Epithelial cell of proximal tubule (primary cell): ENCODE results near the gene ZC3H15. TPM values are rescaled to one million over a fixed set of nuclear protein-coding genes. Genes with fewer than 3 reads are reported as not detected.

ENCODE experiments used
- DNase-seq: peaks from one replicate; pipeline ENCODE4 v3.0.0-alpha.2; 2011; ENCODE audit warnings: low read depth
- H3K4me3 ChIP-seq: 2 replicates; pipeline ENCODE4 v1.5.1; 2011; ENCODE audit warnings: low read depth, mild to moderate bottlenecking, low read length
- CTCF ChIP-seq: conservative IDR thresholded peaks from 2 replicates; pipeline ENCODE4 v1.5.1; 2012; ENCODE audit warnings: low read depth, mild to moderate bottlenecking, low read length
- total RNA-seq: library from RNA; depleted of rRNA; stranded (reverse); fragments of >200 nt; gene quantifications from 2 replicates; pipeline ENCODE4 v1.2.3, GENCODE V29; 2015

Gene ZC3H15
- total RNA-seq, 1 donor from 2014 or later: 63.1 TPM

- TF ChIP-seq CTCF: no peak
- no peak overlapping the region for H3K4me3 ChIP-seq
- no peak for DNase-seq
Measured at GRCh38 chr2:186554850-186555671, 69.0 kb downstream of the ZC3H15 start.

- H3K4me3 ChIP-seq: no peak overlapping the region
- DNase-seq: no peak
- TF ChIP-seq CTCF: no peak
Measured at GRCh38 chr2:186558512-186559276, 72.6 kb downstream of the ZC3H15 start.

Other genes starting within 250 kb of the ZC3H15 start
- gene ITGAV, start 103.8 kb downstream of the ZC3H15 start, total RNA-seq: 98.8 and 135 TPM in 2 replicates
- 2.8 and 4.6 TPM in 2 replicates for gene FAM171B, start 207.8 kb downstream of the ZC3H15 start, total RNA-seq